SK-N-SH treated with all-trans-retinoic acid at 6 μM for 48 hours (cell line): ENCODE data around the gene ZNF488.

Experiments used
- ATAC-seq: fragments of 200-7000 bp; cut with Tn5 transposase; 3 replicates; pipeline ENCODE4 v1.9.1; 2020; ENCODE audit warnings: mild to moderate bottlenecking, moderate library complexity
- BACH2 ChIP-seq: fragments of 250-450 bp; sonication (Bioruptor Pico); IDR thresholded peaks from 2 replicates; pipeline ENCODE4 v1.9.0; 2021; ENCODE audit warnings: mild to moderate bottlenecking, borderline replicate concordance
- CSDC2 ChIP-seq: fragments of 250-450 bp; sonication (Bioruptor Pico); IDR thresholded peaks from 2 replicates; pipeline ENCODE4 v1.5.0; 2020; ENCODE audit warnings: mild to moderate bottlenecking, moderate library complexity
- ESRRG ChIP-seq: fragments of 250-450 bp; sonication (Bioruptor Pico); IDR thresholded peaks from 2 replicates; pipeline ENCODE4 v1.6.1; 2021; ENCODE audit warnings: mild to moderate bottlenecking
- GLIS3 ChIP-seq: fragments of 250-450 bp; sonication (Bioruptor Pico); IDR thresholded peaks from 2 replicates; pipeline ENCODE4 v1.5.0; 2020; ENCODE audit warnings: mild to moderate bottlenecking, moderate library complexity
- ISL1 ChIP-seq: fragments of 250-450 bp; sonication (Bioruptor Pico); IDR thresholded peaks from 2 replicates; pipeline ENCODE4 v2.1.2; 2022; ENCODE audit warnings: mild to moderate bottlenecking, moderate library complexity
- OSR1 ChIP-seq: fragments of 250-450 bp; sonication (Bioruptor Pico); IDR thresholded peaks from 2 replicates; pipeline ENCODE4 v1.8.0; 2022; ENCODE audit warnings: moderate library complexity, mild to moderate bottlenecking, inconsistent platforms
- POU6F1 ChIP-seq: fragments of 250-450 bp; sonication (Bioruptor Pico); IDR thresholded peaks from 2 replicates; pipeline ENCODE4 v1.8.0; 2021; ENCODE audit warnings: low read depth, mild to moderate bottlenecking, moderate library complexity, borderline replicate concordance
- PPARA ChIP-seq: fragments of 250-450 bp; sonication (Bioruptor Pico); IDR thresholded peaks from 2 replicates; pipeline ENCODE4 v1.5.0; 2020; ENCODE audit warnings: mild to moderate bottlenecking, borderline replicate concordance
- RARB ChIP-seq: fragments of 250-450 bp; sonication (Bioruptor Pico); IDR thresholded peaks from 2 replicates; pipeline ENCODE4 v1.8.0; 2021; ENCODE audit warnings: mild to moderate bottlenecking, moderate library complexity
- SNAI2 ChIP-seq: fragments of 250-450 bp; sonication (Bioruptor Pico); IDR thresholded peaks from 2 replicates; pipeline ENCODE4 v1.5.0; 2020; ENCODE audit warnings: mild to moderate bottlenecking, moderate library complexity
- TCF4 ChIP-seq: fragments of 250-450 bp; sonication (Bioruptor Pico); IDR thresholded peaks from 2 replicates; pipeline ENCODE4 v1.8.0; 2021; ENCODE audit warnings: mild to moderate bottlenecking, moderate library complexity, borderline replicate concordance
- TOX ChIP-seq: fragments of 250-450 bp; sonication (Bioruptor Pico); IDR thresholded peaks from 2 replicates; pipeline ENCODE4 v1.8.0; 2021; ENCODE audit warnings: mild to moderate bottlenecking, moderate library complexity, borderline replicate concordance
- ZC3H10 ChIP-seq: fragments of 250-450 bp; sonication (Bioruptor Pico); IDR thresholded peaks from 2 replicates; pipeline ENCODE4 v1.5.1; 2021; ENCODE audit warnings: mild to moderate bottlenecking, moderate library complexity
- ZFP3 ChIP-seq: fragments of 250-450 bp; sonication (Bioruptor Pico); IDR thresholded peaks from 2 replicates; pipeline ENCODE4 v1.5.0; 2020; ENCODE audit warnings: mild to moderate bottlenecking, moderate library complexity
- ZFP30 ChIP-seq: fragments of 450-650 bp; formaldehyde crosslinking; IDR thresholded peaks from 2 replicates; pipeline ENCODE4 v1.5.0; 2022; ENCODE audit warnings: mild to moderate bottlenecking, moderate library complexity
- ZNF565 ChIP-seq: fragments of 450-650 bp; formaldehyde crosslinking; conservative IDR thresholded peaks from 2 replicates; pipeline ENCODE4 v1.5.0; 2020; ENCODE audit warnings: low read depth, mild to moderate bottlenecking, moderate library complexity
- ZNF70 ChIP-seq: fragments of 450-650 bp; formaldehyde crosslinking; IDR thresholded peaks from 2 replicates; pipeline ENCODE4 v1.5.0; 2020; ENCODE audit warnings: mild to moderate bottlenecking, moderate library complexity
- TF ChIP-seq, protein P1 (sequence below): fragments of 250-450 bp; sonication (Bioruptor Pico); IDR thresholded peaks from 2 replicates; pipeline ENCODE4 v1.8.0; 2020; ENCODE audit warnings: mild to moderate bottlenecking, moderate library complexity, borderline replicate concordance
- TF ChIP-seq, protein P2 (sequence below): fragments of 250-450 bp; sonication (Bioruptor Pico); IDR thresholded peaks from 2 replicates; pipeline ENCODE4 v1.5.0; 2020; ENCODE audit warnings: mild to moderate bottlenecking, moderate library complexity

Gene ZNF488

GRCh38 chr10:47317251-47317650 lies 66.8 kb downstream of the ZNF488 start:
- ATAC-seq: no peak
- no peak for TF ChIP-seq PPARA (CRISPR knock-in tag)
- TF ChIP-seq TCF4 (CRISPR knock-in tag): no peak
- TF ChIP-seq, protein P1, sequence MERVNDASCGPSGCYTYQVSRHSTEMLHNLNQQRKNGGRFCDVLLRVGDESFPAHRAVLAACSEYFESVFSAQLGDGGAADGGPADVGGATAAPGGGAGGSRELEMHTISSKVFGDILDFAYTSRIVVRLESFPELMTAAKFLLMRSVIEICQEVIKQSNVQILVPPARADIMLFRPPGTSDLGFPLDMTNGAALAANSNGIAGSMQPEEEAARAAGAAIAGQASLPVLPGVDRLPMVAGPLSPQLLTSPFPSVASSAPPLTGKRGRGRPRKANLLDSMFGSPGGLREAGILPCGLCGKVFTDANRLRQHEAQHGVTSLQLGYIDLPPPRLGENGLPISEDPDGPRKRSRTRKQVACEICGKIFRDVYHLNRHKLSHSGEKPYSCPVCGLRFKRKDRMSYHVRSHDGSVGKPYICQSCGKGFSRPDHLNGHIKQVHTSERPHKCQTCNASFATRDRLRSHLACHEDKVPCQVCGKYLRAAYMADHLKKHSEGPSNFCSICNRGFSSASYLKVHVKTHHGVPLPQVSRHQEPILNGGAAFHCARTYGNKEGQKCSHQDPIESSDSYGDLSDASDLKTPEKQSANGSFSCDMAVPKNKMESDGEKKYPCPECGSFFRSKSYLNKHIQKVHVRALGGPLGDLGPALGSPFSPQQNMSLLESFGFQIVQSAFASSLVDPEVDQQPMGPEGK: no peak
- no peak for TF ChIP-seq CSDC2 (CRISPR knock-in tag)
- no peak for TF ChIP-seq POU6F1 (CRISPR knock-in tag)
- TF ChIP-seq GLIS3 (CRISPR knock-in tag): no peak
- no peak for TF ChIP-seq ZNF70 (CRISPR knock-in tag)
- TF ChIP-seq, protein P2, sequence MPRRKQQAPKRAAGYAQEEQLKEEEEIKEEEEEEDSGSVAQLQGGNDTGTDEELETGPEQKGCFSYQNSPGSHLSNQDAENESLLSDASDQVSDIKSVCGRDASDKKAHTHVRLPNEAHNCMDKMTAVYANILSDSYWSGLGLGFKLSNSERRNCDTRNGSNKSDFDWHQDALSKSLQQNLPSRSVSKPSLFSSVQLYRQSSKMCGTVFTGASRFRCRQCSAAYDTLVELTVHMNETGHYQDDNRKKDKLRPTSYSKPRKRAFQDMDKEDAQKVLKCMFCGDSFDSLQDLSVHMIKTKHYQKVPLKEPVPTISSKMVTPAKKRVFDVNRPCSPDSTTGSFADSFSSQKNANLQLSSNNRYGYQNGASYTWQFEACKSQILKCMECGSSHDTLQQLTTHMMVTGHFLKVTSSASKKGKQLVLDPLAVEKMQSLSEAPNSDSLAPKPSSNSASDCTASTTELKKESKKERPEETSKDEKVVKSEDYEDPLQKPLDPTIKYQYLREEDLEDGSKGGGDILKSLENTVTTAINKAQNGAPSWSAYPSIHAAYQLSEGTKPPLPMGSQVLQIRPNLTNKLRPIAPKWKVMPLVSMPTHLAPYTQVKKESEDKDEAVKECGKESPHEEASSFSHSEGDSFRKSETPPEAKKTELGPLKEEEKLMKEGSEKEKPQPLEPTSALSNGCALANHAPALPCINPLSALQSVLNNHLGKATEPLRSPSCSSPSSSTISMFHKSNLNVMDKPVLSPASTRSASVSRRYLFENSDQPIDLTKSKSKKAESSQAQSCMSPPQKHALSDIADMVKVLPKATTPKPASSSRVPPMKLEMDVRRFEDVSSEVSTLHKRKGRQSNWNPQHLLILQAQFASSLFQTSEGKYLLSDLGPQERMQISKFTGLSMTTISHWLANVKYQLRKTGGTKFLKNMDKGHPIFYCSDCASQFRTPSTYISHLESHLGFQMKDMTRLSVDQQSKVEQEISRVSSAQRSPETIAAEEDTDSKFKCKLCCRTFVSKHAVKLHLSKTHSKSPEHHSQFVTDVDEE (CRISPR knock-in tag): no peak
- no peak for TF ChIP-seq ZC3H10 (CRISPR knock-in tag)
- TF ChIP-seq ISL1 (CRISPR knock-in tag): no peak

GRCh38 chr10:47316131-47316530 lies 68.0 kb downstream of the ZNF488 start:
- ATAC-seq: no peak
- TF ChIP-seq GLIS3 (CRISPR knock-in tag) (no peak), ZC3H10 (CRISPR knock-in tag) (no peak), ISL1 (CRISPR knock-in tag) (no peak), ZFP30 (no peak), RARB (no peak), CSDC2 (CRISPR knock-in tag) (no peak), ZNF70 (CRISPR knock-in tag) (no peak), SNAI2 (no peak), ZNF565 (no peak), BACH2 (CRISPR knock-in tag) (no peak), OSR1 (CRISPR knock-in tag) (no peak), PPARA (CRISPR knock-in tag) (no peak), POU6F1 (CRISPR knock-in tag) (no peak), TOX (CRISPR knock-in tag) (no peak), TCF4 (CRISPR knock-in tag) (no peak), ZFP3 (no peak), ESRRG (CRISPR knock-in tag) (no peak)
- TF ChIP-seq, protein P2 (CRISPR knock-in tag): no peak
- TF ChIP-seq, protein P1: no peak
